Left ventricle myocardium inferior (tissue), 1 donor: ENCODE measurements around the gene NDUFB6. TPM values are rescaled to one million over a fixed set of nuclear protein-coding genes. Genes with fewer than 3 reads are reported as not detected.
"Not testable (repeated sequence)": the region's sequence is repeated elsewhere in the genome, so short reads cannot be mapped to it uniquely, and the experiment has no call there.

Experiments used
- DNase-seq: peaks from one replicate; pipeline ENCODE4 v3.0.0-alpha.2; 2020
- H3K27ac ChIP-seq: fragments of 200-600 bp; replicated peaks from 2 replicates; pipeline ENCODE4 v1.8.0; 2021
- H3K27me3 ChIP-seq: fragments of 200-600 bp; 2 replicates; pipeline ENCODE4 v1.8.0; 2021; ENCODE audit warnings: low read depth
- H3K36me3 ChIP-seq: fragments of 200-600 bp; 2 replicates; pipeline ENCODE4 v1.8.0; 2021
- H3K4me1 ChIP-seq: fragments of 200-600 bp; 2 replicates; pipeline ENCODE4 v1.8.0; 2021
- H3K4me3 ChIP-seq: fragments of 200-600 bp; 2 replicates; pipeline ENCODE4 v1.8.0; 2021; ENCODE audit warnings: mild to moderate bottlenecking, moderate library complexity
- H3K9me3 ChIP-seq: fragments of 200-600 bp; replicated peaks from 2 replicates; pipeline ENCODE4 v1.8.0; 2021
- intact Hi-C: fragments of 100-400 bp; cut with micrococcal nuclease; formaldehyde crosslinking; loops from one replicate; pipeline ENCODE4 v1.11.0; 2022
- total RNA-seq: library from RNA; stranded (reverse); fragmentation: NEBNext Ultra II Directional; extraction: Animal tissue kit (Norgen Biotek cat#: 25700); gene quantifications from one replicate; pipeline ENCODE4 v1.2.1, GENCODE V29; 2021
- TF ChIP-seq, protein P1 (sequence below): fragments of 200-600 bp; IDR thresholded peaks from 2 replicates; pipeline ENCODE4 v1.8.0; 2021; ENCODE audit warnings: antibody characterized with exemption, mild to moderate bottlenecking, borderline replicate concordance
- donor health status: DM: no; HTN: yes; CAD: no; lungs with severe emphysema.

The NDUFB6 gene
- total RNA-seq, 1 donor from 2014 or later, result 174 TPM

DNA sequence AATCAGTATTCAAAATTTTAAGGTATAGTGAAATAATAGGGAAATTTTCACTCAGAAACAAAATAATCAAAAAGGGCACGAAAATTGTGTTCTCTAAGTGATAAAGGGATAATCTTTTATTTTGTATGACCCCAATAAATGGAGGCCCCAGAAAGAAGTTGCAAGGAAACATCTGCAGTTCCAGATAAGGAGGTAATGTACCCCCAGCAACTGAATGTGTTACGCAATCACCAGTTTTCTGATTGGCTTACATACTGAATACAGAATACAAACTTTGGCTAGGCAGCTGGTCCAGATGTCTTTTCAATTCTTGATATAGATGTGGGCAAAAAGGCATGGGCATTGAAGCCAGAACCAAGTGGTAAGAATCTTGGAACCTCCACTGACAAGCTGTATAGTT lies 18.9 kb downstream of the NDUFB6 start:
- Histone ChIP-seq H3K27me3 (no peaks in the 10 kb centered on the region), H3K4me1 (peaks cover 58% of the 10 kb centered on the region), H3K36me3 (no peaks in the 10 kb centered on the region), H3K4me3 (no peak overlapping the region), H3K9me3 (no peaks in the 10 kb centered on the region), H3K27ac (no peak overlapping the region)
- DNase-seq, result no peak
- intact Hi-C loops, result no loop called here
- TF ChIP-seq, protein P1, sequence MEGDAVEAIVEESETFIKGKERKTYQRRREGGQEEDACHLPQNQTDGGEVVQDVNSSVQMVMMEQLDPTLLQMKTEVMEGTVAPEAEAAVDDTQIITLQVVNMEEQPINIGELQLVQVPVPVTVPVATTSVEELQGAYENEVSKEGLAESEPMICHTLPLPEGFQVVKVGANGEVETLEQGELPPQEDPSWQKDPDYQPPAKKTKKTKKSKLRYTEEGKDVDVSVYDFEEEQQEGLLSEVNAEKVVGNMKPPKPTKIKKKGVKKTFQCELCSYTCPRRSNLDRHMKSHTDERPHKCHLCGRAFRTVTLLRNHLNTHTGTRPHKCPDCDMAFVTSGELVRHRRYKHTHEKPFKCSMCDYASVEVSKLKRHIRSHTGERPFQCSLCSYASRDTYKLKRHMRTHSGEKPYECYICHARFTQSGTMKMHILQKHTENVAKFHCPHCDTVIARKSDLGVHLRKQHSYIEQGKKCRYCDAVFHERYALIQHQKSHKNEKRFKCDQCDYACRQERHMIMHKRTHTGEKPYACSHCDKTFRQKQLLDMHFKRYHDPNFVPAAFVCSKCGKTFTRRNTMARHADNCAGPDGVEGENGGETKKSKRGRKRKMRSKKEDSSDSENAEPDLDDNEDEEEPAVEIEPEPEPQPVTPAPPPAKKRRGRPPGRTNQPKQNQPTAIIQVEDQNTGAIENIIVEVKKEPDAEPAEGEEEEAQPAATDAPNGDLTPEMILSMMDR, result no peak

DNA sequence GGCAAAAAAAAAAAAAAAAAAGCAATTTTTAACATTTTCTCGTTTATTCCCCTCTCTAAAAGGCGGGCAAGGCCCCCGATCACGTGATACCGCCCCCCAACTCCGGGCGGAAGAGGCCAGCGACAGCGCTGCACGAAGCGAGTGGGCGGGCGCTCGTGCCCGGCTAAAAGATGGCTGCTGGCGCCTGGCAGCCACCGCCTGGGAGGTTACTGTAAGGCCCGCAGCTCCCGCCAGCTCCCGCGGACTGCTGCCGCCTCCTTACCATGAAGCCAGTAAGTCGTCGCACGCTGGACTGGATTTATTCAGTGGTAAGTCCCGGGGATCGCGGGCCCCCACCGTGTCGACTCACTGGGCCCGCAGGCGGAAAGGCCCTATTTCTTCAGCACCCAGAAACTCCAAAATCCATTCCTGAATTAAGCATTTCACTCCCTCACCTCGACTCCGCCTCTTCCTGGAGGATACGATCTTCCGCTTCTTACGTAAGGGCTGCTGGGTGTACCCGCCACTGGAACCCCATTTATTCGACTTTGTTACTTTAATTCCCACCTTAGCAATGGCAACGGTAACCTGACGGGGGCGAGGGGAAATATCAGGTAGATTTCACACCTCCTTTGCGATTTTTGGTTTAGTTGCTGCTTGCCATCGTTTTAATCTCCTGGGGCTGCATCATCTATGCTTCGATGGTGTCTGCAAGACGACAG lies 20.6 kb downstream of the NDUFB6 start, which contains the start of the genes SMIM27 and TOPORS:
SMIM27 (plus strand) TSS at position 156 of the 701 bp plus-strand sequence; CDS start at position 264, 108 bp downstream.
TOPORS (minus strand) TSS at position 415 of the 701 bp plus-strand sequence; CDS start at position 265, 150 bp downstream.
- peak; percentile 91 for DNase-seq
- no peaks in the 10 kb centered on the region for H3K36me3 ChIP-seq
- no peaks in the 10 kb centered on the region for H3K27me3 ChIP-seq
- H3K4me3 ChIP-seq, result peak within 1 kb of the TSS; percentile 84
- TF ChIP-seq, protein P1, result peak; percentile 7
- intact Hi-C loops, result no loop called here
- peaks cover 53% of the 10 kb centered on the region for H3K4me1 ChIP-seq
- peak within 1 kb of the TSS; percentile 98 for H3K27ac ChIP-seq
- H3K9me3 ChIP-seq, result no peaks in the 10 kb centered on the region

DNA sequence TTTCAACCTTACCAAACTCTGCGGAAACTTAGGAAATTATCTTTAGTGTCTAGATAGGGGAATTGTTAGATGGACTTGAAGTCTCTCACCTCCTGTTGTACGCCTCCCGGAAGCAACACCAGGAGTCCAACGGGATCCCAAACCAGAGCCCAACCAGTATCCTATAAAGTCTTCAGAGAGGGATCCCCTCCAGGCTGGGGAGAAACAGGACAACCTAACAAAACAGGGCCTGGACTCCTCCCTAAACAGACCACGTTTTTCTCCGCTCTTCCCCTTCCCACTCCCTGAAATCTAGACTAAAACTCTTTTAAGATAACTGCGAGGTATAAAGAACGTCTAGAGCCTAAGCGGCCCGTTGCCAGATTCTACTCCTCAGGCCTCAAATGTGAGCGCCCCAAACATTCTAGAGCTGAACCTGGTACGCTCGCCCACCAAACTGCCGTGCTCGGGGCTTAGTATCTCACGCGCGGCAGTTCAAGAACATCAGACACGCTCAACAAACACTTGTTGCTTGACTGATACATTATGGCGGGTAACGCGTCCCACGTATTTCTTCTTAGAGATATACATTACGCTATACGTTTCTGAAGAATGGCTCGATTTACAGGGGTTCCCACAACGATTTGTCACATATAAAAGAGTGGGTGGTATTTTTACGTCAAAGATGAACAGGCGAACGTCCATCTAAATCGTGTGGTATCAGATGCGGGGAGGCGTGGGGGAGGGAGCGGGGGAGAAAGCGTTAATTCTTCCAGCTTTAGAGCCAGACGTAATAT lies 21.5 kb downstream of the NDUFB6 start:
- peak overlapping the region; percentile 98 for H3K27ac ChIP-seq
- intact Hi-C loops, result no loop called here
- no peak for DNase-seq
- peak overlapping the region; percentile 84 for H3K4me3 ChIP-seq
- TF ChIP-seq, protein P1, result no peak
- H3K27me3 ChIP-seq, result no peaks in the 10 kb centered on the region
- H3K36me3 ChIP-seq, result no peaks in the 10 kb centered on the region
- no peaks in the 10 kb centered on the region for H3K9me3 ChIP-seq
- H3K4me1 ChIP-seq, result peaks cover 53% of the 10 kb centered on the region

DNA sequence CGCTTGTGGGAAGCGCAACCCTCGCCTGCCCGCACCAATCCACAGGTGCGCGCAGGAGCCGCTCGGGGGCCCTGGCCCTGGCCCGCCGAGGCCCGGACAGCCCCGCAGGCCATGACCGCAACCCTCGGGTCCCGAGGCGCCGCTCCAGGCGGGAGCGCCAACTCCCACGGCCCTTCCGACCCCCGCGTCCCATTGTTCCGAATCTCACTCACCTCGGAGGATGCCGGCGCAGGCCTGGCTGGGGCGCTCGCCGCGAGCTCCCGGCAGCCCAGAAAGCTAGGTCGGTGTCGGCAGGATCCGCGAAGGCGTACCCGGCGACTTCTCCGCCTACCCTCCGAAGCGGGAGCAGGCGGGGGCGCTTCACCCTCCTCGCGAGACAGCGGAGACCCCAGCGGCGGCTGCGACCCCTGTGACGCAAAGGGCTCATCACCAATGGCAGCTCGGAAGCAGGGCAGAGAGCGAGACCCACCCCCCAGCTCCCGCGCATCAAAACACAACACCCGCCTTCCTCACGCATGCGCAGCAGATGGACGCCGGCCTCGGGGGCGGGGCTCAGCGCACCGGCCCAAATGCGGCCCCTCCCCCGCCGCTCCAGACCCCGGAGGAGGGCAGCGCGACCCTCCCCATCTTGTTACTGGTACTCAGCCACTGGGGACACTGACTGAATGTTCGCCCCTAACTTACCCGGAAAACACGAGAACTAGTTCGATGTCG lies 22.2 kb downstream of the NDUFB6 start:
- Histone ChIP-seq H3K9me3 (no peaks in the 10 kb centered on the region), H3K27ac (peak overlapping the region; percentile 98), H3K4me1 (peaks cover 56% of the 10 kb centered on the region), H3K4me3 (peak overlapping the region; percentile 84), H3K27me3 (no peaks in the 10 kb centered on the region), H3K36me3 (no peaks in the 10 kb centered on the region)
- TF ChIP-seq, protein P1, result peak; percentile 18
- DNase-seq, result peak; percentile 94
- intact Hi-C loops, result no loop called here

DNA sequence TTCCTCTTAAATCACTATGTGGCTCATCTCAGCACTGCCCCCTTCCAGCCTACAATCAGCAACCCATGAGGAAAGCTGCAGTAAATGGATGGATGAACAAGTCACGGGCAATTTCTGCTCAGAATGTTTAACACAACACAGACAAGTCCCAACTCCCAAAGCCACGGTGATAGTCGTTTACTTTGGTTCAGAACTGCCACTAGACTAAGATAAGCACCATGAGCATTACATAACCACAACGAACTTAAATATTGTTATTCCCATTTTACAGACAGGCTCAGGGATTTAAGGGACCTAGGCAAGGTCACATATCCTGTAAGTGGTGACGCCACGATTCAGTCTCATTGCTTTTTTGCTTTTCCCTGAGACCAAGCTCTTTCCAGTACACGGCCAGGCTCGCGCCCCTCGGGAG lies 22.8 kb downstream of the NDUFB6 start:
- intact Hi-C loops, result no loop called here
- H3K36me3 ChIP-seq, result no peaks in the 10 kb centered on the region
- TF ChIP-seq, protein P1, result no peak
- peak overlapping the region; percentile 84 for H3K4me3 ChIP-seq
- no peaks in the 10 kb centered on the region for H3K9me3 ChIP-seq
- H3K27me3 ChIP-seq, result no peaks in the 10 kb centered on the region
- no peak for DNase-seq
- H3K4me1 ChIP-seq, result peaks cover 57% of the 10 kb centered on the region
- peak overlapping the region; percentile 98 for H3K27ac ChIP-seq

DNA sequence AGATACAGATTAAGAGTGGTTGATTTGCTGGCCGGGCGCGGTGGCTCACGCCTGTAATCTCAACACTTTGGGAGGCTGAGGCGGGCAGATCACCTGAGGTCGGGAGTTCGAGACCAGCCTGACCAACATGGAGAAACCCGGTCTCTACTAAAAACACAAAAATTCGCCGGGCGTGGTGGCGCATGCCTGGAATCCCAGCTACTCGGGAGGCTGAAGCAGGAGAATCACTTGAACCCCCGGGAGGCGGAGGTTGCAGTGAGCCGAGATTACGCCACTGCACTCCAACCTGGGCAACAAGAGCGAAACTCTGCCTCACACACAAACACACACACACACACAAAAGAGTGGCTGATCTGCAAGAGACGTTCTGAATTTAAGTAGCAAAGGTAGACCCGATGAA lies 24.7 kb downstream of the NDUFB6 start:
- H3K27me3 ChIP-seq, DNase-seq, H3K4me3 ChIP-seq, intact Hi-C loops, H3K9me3 ChIP-seq, H3K36me3 ChIP-seq, H3K27ac ChIP-seq: not testable (repeated sequence)
- peaks cover 42% of the 10 kb centered on the region for H3K4me1 ChIP-seq
